Measurements from ENCODE around the gene GSTO2. TPM values are rescaled to one million over a fixed set of nuclear protein-coding genes. Genes with fewer than 3 reads are reported as not detected.

The GSTO2 gene
- total and polyA plus RNA-seq, 2 of the 13 experiments (the other 11 are each of a cell fraction or from before 2014, with no cell fraction given): 2.1 to 7.9 TPM

GRCh38 chr10:104254493-104255310 lies 14.3 kb upstream of the GSTO2 start, which contains the start of gene GSTO1 (continued):
- TF ChIP-seq, protein P1, sequence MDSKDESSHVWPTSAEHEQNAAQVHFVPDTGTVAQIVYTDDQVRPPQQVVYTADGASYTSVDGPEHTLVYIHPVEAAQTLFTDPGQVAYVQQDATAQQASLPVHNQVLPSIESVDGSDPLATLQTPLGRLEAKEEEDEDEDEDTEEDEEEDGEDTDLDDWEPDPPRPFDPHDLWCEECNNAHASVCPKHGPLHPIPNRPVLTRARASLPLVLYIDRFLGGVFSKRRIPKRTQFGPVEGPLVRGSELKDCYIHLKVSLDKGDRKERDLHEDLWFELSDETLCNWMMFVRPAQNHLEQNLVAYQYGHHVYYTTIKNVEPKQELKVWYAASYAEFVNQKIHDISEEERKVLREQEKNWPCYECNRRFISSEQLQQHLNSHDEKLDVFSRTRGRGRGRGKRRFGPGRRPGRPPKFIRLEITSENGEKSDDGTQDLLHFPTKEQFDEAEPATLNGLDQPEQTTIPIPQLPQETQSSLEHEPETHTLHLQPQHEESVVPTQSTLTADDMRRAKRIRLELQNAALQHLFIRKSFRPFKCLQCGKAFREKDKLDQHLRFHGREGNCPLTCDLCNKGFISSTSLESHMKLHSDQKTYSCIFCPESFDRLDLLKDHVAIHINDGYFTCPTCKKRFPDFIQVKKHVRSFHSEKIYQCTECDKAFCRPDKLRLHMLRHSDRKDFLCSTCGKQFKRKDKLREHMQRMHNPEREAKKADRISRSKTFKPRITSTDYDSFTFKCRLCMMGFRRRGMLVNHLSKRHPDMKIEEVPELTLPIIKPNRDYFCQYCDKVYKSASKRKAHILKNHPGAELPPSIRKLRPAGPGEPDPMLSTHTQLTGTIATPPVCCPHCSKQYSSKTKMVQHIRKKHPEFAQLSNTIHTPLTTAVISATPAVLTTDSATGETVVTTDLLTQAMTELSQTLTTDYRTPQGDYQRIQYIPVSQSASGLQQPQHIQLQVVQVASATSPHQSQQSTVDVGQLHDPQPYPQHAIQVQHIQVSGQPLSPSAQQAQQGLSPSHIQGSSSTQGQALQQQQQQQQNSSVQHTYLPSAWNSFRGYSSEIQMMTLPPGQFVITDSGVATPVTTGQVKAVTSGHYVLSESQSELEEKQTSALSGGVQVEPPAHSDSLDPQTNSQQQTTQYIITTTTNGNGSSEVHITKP (CRISPR knock-in tag; IDR thresholded peaks at IDR 0.05; ENCODE audit: low read depth): no peak
- TF ChIP-seq ZNF296 (CRISPR knock-in tag; conservative IDR thresholded peaks at IDR 0.05) (0 out of 2 replicates have a peak, but pooled peaks have one; percentile 66), MEIS2 (CRISPR knock-in tag; IDR thresholded peaks at IDR 0.05) (no peak), SP5 (CRISPR knock-in tag; IDR thresholded peaks at IDR 0.05; ENCODE audit: borderline replicate concordance, low read depth) (peak; percentile 55; the same call in 1 of the 2 replicates), PRDM15 (CRISPR knock-in tag; IDR thresholded peaks at IDR 0.05) (no peak), ZNF660 (CRISPR knock-in tag; IDR thresholded peaks at IDR 0.05; ENCODE audit: borderline replicate concordance, low read depth) (no peak), MYC (CRISPR knock-in tag; IDR thresholded peaks at IDR 0.05; ENCODE audit: borderline replicate concordance) (peak; percentile 70; the same call in 1 of the 2 replicates), ZNF598 (CRISPR knock-in tag; IDR thresholded peaks at IDR 0.05; ENCODE audit: borderline replicate concordance) (0 out of 2 replicates have a peak, but pooled peaks have one; percentile 26), ZNF615 (CRISPR knock-in tag; IDR thresholded peaks at IDR 0.05; ENCODE audit: borderline replicate concordance) (no peak), U2AF1 (optimal IDR thresholded peaks at IDR 0.05; ENCODE audit: low read depth, low read length) (no peak), MIER2 (CRISPR knock-in tag; IDR thresholded peaks at IDR 0.05) (no peak), SIX1 (CRISPR knock-in tag; IDR thresholded peaks at IDR 0.05; ENCODE audit: borderline replicate concordance) (no peak; the same call in 1 of the 2 replicates), ZNF577 (CRISPR knock-in tag; IDR thresholded peaks at IDR 0.05; ENCODE audit: borderline replicate concordance, low read depth) (no peak), GMEB1 (CRISPR knock-in tag; IDR thresholded peaks at IDR 0.05; ENCODE audit: borderline replicate concordance) (0 out of 2 replicates have a peak, but pooled peaks have one; percentile 27), ZNF614 (CRISPR knock-in tag; IDR thresholded peaks at IDR 0.05; ENCODE audit: borderline replicate concordance) (no peak), ZNF30 (CRISPR knock-in tag; IDR thresholded peaks at IDR 0.05) (no peak; the same call in 1 of the 2 replicates), SMYD3 (CRISPR knock-in tag; IDR thresholded peaks at IDR 0.05) (no peak)
- TF ChIP-seq, protein P2, sequence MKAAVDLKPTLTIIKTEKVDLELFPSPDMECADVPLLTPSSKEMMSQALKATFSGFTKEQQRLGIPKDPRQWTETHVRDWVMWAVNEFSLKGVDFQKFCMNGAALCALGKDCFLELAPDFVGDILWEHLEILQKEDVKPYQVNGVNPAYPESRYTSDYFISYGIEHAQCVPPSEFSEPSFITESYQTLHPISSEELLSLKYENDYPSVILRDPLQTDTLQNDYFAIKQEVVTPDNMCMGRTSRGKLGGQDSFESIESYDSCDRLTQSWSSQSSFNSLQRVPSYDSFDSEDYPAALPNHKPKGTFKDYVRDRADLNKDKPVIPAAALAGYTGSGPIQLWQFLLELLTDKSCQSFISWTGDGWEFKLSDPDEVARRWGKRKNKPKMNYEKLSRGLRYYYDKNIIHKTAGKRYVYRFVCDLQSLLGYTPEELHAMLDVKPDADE (CRISPR knock-in tag; IDR thresholded peaks at IDR 0.05): no peak

Data from HepG2 (cell line).